HG03175 (cell line): Measurements from ENCODE around the gene ILKAP.

Experiments
- ATAC-seq: cut with Tn5 transposase; IDR thresholded peaks from one replicate; pipeline ENCODE4 v1.9.1; 2021; ENCODE audit warnings: mild to moderate bottlenecking, moderate library complexity; ENCODE audit not compliant: unreplicated experiment

The ILKAP gene

GRCh38 chr2:238237431-238238135 is 34.1 kb upstream of the ILKAP start:
- no peak for ATAC-seq

GRCh38 chr2:238236571-238236970 is 33.1 kb upstream of the ILKAP start:
- ATAC-seq, result no peak

GRCh38 chr2:238235856-238236255 is 32.4 kb upstream of the ILKAP start:
- ATAC-seq, result no peak

- ATAC-seq, result no peak
Observed at GRCh38 chr2:238235331-238235732, 31.8 kb upstream of the ILKAP start.

GRCh38 chr2:238233625-238234024 is 30.1 kb upstream of the ILKAP start:
- ATAC-seq, result no peak

GRCh38 chr2:238231809-238232208 is 28.3 kb upstream of the ILKAP start:
- ATAC-seq, result no peak

- ATAC-seq, result peak; percentile 77
Observed at GRCh38 chr2:238231251-238231793, 27.8 kb upstream of the ILKAP start.

- ATAC-seq, result no peak
Observed at GRCh38 chr2:238230699-238231098, 27.2 kb upstream of the ILKAP start.

- no peak for ATAC-seq
Observed at GRCh38 chr2:238228700-238229099, 25.2 kb upstream of the ILKAP start.

GRCh38 chr2:238227587-238228032 is 24.1 kb upstream of the ILKAP start:
- no peak for ATAC-seq

- no peak for ATAC-seq
Observed at GRCh38 chr2:238226698-238227586, 23.4 kb upstream of the ILKAP start.

- ATAC-seq, result no peak
Observed at GRCh38 chr2:238225911-238226697, 22.6 kb upstream of the ILKAP start.

- no peak for ATAC-seq
Observed at GRCh38 chr2:238225121-238225520, 21.6 kb upstream of the ILKAP start.

GRCh38 chr2:238224356-238225035 is 21.0 kb upstream of the ILKAP start:
- no peak for ATAC-seq

GRCh38 chr2:238220892-238221521 is 17.5 kb upstream of the ILKAP start:
- ATAC-seq, result no peak

- ATAC-seq, result no peak
Observed at GRCh38 chr2:238220274-238220891, 16.9 kb upstream of the ILKAP start.

GRCh38 chr2:238216651-238217184 is 13.2 kb upstream of the ILKAP start:
- no peak for ATAC-seq

- ATAC-seq, result no peak
Observed at GRCh38 chr2:238207006-238207405, 3.5 kb upstream of the ILKAP start.

GRCh38 chr2:238203973-238204683 is 633 bp upstream of the ILKAP start:
- peak; percentile 25 for ATAC-seq
